T1000 (cell line): ENCODE data around the gene ZG16B.

ENCODE experiments used
- DNase-seq: peaks from one replicate; lab custom pipeline; 2025; ENCODE audit warnings: mixed read lengths; lab: John Stamatoyannopoulos, UW

The ZG16B gene

GRCh38 chr16:2845116-2845515 is 15.0 kb downstream of the ZG16B start:
- DNase-seq, result no peak

DNA sequence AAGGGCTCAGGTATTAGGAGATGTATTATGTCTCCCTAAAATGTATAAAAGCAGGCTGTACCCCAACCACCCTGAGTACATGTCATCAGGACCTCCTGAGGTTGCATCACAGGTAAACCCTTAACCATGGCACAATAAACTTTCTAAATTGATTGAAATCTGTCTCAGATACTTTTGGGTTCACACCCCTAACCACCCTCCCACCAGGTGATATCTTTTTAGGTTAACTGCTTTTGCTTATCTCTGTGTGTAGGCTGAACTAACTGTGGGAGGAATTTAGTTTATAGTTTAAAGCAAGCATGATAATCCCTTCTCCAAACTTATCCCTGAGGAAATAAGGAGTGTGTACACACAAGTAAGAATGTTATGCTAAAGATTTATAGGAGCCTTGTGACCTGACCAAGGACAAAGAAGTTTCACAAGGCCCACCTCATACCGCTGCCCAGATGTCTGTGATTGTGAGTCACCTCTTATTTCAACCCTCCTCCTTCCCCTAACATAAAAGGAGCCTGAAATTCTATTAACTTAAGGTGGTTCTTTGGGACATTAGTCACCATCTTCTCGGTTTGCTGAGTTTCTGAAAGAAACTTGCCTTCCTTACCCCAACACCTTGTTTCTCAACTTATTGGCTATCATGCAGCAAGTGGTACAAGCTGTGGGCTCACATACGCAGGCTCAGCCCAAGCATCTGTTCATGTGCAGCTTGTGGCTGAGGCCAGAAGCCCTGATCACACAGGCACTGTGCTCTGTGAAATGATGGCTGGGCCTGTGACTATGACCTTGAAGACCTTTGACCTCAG is 16.6 kb downstream of the ZG16B start:
- no peak for DNase-seq

- no peak for DNase-seq
Measured at GRCh38 chr16:2848933-2849725, 19.0 kb downstream of the ZG16B start.

GRCh38 chr16:2852003-2852730 is 22.1 kb downstream of the ZG16B start:
- no peak for DNase-seq

- no peak for DNase-seq
Measured at GRCh38 chr16:2852731-2853507, 22.8 kb downstream of the ZG16B start.

DNA sequence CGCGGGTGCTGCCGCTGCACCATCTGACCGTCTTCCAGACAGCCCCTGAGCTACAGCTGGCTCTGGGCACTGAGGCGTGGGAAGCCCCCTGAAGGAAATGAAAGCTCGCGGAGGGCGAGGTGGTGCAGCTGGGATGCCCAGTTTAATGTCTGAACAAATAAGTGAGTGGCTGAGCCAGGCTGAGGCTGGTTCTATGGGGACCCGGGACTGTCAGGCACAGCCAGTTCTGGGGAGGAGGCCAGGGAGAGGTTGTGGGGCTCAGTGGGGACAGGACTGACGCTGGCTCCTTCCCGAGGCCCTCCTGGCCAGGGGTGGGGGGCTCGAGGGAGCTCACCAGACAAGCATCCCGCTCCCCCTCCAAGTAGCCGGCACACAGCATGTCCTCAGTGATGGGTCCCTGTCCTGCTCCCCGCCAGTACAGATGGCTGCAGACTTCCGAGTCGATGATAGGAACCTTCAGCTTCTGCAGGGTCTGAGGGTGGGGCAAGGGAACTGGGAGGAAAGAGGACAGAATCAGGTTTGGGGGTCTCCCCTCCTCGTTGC is 23.5 kb downstream of the ZG16B start:
- no peak for DNase-seq

DNA sequence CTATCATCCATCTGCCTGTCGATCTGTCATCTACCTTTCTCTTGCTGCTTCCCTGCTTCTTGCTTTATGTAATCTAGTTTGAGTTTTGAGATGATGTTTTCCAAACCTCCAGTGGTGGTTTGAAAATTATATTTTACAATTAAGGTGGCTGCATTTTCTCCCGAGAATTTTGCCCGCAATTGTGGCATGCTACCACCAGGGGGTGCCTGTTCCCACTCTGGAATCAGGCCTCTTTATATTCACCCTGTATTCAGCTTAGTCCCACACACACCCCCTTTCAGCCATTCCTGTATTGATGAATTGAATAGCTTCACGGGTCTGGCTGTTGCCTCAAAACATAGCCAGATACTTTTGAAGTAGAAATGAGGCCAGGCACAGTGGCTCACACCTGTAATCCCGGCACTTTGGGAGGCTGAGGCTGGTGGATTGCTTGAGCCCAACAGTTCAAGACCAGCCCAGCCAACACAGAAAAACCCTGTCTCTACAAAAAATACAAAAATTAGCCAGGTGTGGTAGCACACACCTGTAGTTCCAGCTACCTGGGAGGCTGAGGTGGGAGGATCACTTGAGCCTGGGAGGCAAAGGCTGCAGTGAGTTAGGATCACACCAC is 24.7 kb downstream of the ZG16B start:
- DNase-seq, result no peak

- no peak for DNase-seq
Measured at GRCh38 chr16:2855536-2855935, 25.4 kb downstream of the ZG16B start.

DNA sequence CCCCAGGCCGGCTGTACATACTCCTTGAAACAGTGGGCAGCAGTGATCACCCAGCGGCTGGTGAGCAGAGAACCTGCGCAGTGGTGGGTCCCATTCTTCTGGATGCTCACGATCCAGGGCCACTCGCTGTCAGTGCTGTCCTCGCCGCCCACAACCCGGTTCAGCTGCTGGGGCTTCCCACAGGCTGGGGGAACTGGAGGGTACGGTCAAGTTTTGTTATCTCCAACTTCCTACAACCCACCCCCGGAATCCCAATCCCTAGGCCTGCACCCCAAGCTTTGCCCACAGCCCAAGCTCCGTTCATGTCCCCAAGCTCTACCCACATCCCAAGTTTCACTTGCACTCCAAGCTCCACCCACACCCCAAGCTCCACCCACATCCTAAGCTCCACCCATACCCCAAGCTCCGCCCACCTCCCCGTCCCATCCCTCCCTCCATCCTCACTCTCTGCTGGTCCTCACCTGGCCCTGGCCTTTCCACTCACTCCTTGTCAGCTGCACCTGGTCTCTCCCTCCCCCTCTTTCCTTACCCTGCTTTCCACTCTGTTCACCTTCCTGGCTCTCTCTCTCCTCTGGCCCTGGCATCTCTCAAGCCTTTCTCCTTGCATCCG is 26.1 kb downstream of the ZG16B start:
- DNase-seq, result no peak

GRCh38 chr16:2856686-2857450 is 26.8 kb downstream of the ZG16B start:
- no peak for DNase-seq

DNA sequence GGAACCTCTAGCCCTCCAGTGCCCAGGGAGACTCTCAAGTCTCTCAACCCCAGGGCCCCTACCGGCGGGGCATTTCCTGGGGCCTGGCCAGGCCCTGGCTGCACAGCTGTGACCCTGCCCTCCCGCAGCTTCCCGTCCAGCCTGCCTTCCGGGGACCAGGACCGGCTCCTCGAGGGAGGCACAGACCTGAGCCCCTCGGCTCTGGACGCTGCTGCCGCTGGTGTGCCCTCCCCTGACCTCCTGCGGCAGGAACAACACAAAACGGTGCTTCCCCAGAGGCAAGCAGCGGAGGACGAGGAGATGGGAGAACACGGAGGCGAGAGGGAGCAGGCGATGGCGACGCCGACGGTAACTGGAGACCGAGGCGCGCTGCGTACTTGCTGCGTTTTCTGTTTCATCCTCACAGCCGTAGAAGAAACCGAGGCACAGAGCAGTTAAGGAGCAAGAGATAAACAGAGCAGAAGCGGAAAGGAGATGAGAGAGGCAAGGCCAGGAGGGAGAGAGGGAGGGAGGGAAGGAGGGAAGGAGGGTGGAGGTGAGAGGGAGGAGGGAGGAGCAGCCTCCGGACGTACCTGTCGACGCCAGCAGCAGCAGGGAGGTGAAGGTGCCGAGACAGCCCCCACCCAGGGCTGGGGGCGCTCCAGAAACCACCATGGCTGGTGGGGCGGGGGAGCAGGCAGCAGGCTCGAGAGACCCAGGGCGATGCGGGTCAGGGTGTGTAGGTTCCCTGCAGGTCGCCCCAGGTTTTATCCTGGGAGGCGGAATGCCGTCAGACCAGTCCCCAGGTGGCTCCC is 27.5 kb downstream of the ZG16B start, which contains the start of gene PRSS22:
TSS of gene PRSS22 (minus strand) at position 720 of the 794 bp plus-strand sequence. CDS start at position 654, 66 bp downstream.
- DNase-seq, result no peak

DNA sequence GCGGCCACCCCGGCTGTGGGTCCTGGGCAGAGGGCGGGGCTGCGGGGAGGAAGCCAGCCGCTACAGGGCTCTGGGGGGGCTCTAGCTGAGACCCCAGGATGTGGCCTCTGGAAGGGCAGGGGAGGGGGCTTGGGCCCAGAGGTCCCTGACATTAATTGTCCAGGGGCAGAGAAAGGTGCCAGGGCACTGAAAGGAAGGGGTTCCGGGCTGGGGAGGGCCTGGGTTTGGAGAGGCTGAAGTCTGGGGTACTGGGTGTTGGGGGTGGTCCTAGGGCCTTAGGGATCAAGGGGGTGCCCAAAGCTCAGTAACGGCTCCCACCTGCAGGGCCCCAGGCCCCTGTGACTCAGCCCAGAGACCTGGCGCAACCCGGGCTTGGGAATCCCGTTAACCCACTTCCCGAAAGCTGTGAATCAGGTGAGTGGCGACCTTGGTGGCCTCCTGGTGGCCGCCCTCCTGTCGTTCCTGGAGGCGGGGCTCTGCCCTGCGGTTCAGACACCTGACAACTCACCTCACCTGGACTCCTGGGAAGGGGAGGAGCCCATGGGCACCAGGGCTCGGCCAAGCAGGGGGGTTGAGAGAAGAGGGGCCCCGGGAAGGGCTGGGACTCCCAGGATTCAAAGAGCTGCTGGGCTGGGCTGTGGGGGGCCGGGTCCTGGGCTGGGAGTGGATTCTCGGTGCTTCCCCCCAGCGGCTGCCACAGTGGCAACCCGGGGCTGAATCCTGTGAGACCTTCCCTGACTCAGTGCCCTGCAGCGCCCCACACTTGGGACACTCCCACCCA is 28.3 kb downstream of the ZG16B start:
- no peak for DNase-seq

- DNase-seq, result no peak
Measured at GRCh38 chr16:2859686-2860265, 29.7 kb downstream of the ZG16B start.

DNA sequence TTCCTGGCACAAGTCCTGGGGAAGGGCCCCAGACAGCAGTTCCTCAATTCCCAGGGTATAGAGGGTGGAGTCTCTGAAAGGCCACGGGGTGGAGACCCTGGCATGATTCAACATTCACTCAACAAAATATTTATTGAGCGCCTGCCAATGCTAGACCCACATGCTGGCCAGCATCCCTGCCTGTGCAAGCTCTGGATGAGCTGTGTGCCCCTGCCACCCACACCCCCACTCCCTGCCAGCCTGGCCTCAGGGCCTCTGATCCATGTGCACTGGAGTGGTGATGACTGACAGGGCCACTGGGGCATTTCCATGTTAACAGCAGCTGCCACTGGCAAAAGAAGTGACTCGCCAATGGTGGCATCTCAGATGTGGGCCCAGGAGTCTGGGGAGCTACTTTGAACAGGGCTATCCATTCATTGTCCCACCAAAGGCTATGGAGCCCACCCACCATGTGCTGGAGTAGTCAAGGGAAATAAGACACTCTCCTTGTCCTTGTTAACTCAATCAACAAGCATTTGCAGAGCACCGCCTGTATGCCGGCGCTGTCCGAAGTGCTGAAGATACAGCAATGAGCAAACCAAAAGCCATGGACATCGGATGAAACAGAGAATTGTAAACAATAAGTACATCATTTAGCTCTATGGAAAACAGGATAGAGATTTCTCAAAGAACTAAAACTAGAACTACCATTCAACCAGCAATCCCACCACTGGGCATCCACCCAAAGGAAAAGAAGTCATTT is 30.9 kb downstream of the ZG16B start:
- DNase-seq, result no peak

GRCh38 chr16:2865651-2866050 is 35.5 kb downstream of the ZG16B start:
- DNase-seq, result no peak

DNA sequence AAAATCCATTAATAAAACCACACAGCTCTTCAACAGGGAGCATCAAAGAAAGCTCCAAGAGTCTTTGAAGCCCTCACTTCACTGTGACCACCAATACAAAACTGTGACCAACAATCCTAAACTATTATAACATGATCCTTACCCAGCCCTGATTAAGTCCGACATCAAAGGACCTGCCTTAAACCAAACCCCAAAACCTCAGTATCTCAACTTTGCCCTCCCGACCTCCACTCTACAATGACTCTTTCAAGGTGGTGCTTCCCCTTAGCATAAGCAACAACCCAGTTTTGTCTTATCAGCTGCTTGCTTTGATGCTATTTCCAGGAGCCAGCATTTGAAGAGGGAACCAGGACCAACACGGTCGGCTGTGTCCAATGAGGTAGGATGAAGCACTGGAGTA is 36.3 kb downstream of the ZG16B start:
- no peak for DNase-seq

GRCh38 chr16:2867661-2867986 is 37.5 kb downstream of the ZG16B start:
- DNase-seq, result no peak
